Skin of body (tissue), 2 donors: ENCODE results near the gene SUSD3. TPM values are rescaled to one million over a fixed set of nuclear protein-coding genes. Genes with fewer than 3 reads are reported as not detected.
A peak's percentile ranks its signal among the peaks of the same experiment; 100 is the strongest.

Experiments used
- DNase-seq: peaks from one replicate; lab custom pipeline; 2025; lab: John Stamatoyannopoulos, UW
- total RNA-seq: library from RNA; depleted of rRNA; stranded (reverse); fragments of >200 nt; gene quantifications from one replicate; pipeline ENCODE4 v1.2.3, GENCODE V29; 2014

Gene SUSD3
- total RNA-seq, 1 donor from 2014 or later: 3.0 TPM

GRCh38 chr9:93121316-93122241 is 63.1 kb downstream of the SUSD3 start:
- no peak for DNase-seq

GRCh38 chr9:93122721-93123221 is 64.3 kb downstream of the SUSD3 start:
- no peak for DNase-seq

GRCh38 chr9:93123561-93124283 is 65.2 kb downstream of the SUSD3 start:
- DNase-seq: no peak

- DNase-seq: no peak
Measured at GRCh38 chr9:93124793-93125192, 66.3 kb downstream of the SUSD3 start.

- no peak for DNase-seq
Measured at GRCh38 chr9:93125331-93125894, 66.9 kb downstream of the SUSD3 start.

- no peak for DNase-seq
Measured at GRCh38 chr9:93126151-93126781, 67.8 kb downstream of the SUSD3 start.

GRCh38 chr9:93126825-93127368 is 68.4 kb downstream of the SUSD3 start:
- DNase-seq: peak; percentile 33

GRCh38 chr9:93127395-93127911 is 69.0 kb downstream of the SUSD3 start:
- no peak for DNase-seq

GRCh38 chr9:93128011-93128714 is 69.7 kb downstream of the SUSD3 start:
- DNase-seq: no peak

- no peak for DNase-seq
Measured at GRCh38 chr9:93128715-93129224, 70.3 kb downstream of the SUSD3 start.

- no peak for DNase-seq
Measured at GRCh38 chr9:93129286-93129685, 70.8 kb downstream of the SUSD3 start.

GRCh38 chr9:93129691-93130500 is 71.4 kb downstream of the SUSD3 start:
- no peak for DNase-seq

- DNase-seq: no peak
Measured at GRCh38 chr9:93130861-93131481, 72.5 kb downstream of the SUSD3 start.

GRCh38 chr9:93131599-93132286 is 73.2 kb downstream of the SUSD3 start:
- no peak for DNase-seq

GRCh38 chr9:93132287-93132927 is 73.9 kb downstream of the SUSD3 start:
- DNase-seq: no peak

GRCh38 chr9:93132946-93133680 is 74.6 kb downstream of the SUSD3 start:
- DNase-seq: peak; percentile 29

GRCh38 chr9:93133681-93134014 is 75.1 kb downstream of the SUSD3 start:
- DNase-seq: no peak
